GM19372 (cell line): ENCODE measurements around the gene NTSR1.

ENCODE experiments used
- ATAC-seq: cut with Tn5 transposase; IDR thresholded peaks from one replicate; pipeline ENCODE4 v1.9.1; 2021; ENCODE audit warnings: mild to moderate bottlenecking, low read depth, moderate library complexity; ENCODE audit not compliant: unreplicated experiment

NTSR1 gene

GRCh38 chr20:62752671-62753501, 44.2 kb downstream of the NTSR1 start:
- no peak for ATAC-seq

DNA sequence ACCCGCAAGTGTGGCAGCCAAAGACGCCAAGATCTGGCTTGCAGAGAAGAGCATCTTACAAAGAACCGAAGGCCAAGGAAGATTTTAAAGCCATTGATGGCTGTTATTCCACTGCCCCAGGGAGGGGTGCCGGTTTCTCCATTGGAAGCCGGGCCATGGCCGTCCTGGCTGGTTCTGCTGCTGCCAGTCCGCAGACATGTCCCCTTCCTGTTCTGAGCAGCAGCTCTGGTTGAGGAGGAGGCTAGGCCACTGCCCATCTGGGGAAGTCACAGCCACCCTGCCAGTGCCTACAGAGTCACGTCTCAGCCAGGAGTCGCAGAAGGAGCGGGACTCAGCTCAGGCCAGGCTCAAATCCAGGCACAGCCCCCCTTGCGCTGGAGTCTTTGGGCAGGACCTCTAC, 45.0 kb downstream of the NTSR1 start:
- ATAC-seq = no peak

DNA sequence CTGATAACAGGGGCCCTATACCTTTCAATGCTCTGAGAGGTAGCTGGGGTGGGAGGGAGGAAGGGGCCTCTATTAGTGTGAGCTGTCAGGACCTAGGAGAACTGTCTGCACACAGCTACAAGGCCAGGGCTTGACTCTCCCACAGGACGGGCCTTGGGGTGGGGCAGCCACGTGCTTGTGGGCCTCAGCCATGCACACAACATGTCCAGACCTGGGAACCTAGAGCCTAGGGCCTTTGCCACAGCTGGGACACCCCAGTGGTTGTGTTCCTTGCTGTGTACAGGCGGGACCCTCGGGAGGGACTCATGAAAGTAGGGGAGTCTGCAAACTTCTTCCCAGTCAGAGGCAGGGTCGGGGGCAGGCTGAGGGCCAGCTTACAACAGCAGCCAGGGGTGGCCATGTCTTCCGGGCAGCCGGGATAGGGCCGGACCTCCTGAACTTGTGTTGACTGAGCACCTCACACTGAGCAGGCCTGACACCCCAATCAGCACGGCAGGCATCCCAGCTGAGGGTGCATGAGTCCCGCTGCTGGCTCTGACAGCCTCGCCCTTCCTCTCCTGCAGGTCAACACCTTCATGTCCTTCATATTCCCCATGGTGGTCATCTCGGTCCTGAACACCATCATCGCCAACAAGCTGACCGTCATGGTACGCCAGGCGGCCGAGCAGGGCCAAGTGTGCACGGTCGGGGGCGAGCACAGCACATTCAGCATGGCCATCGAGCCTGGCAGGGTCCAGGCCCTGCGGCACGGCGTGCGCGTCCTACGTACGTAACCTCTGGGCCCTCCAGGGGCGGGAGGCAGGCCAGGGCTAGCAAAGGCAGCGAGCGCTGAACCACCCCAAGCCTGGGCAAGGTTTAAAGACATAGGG, 45.7 kb downstream of the NTSR1 start:
- no peak for ATAC-seq

DNA sequence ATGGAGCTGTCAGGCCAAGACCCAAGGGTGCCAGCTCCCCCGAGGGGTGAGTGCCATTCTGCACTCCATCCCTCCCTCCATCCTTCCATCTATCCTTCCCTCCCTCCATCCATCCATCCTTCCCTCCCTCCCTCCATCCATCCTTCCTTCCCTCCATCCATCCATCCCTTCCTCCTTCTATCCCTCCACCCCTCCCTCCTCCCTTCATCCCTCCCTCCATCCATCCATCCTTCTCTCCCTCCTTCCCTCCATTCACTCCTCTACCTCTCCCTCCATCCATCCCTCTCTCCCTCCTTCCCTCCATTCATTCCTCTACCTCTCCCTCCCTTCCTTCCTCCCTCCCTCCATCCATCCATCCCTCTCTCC, 46.3 kb downstream of the NTSR1 start:
- ATAC-seq = no peak

DNA sequence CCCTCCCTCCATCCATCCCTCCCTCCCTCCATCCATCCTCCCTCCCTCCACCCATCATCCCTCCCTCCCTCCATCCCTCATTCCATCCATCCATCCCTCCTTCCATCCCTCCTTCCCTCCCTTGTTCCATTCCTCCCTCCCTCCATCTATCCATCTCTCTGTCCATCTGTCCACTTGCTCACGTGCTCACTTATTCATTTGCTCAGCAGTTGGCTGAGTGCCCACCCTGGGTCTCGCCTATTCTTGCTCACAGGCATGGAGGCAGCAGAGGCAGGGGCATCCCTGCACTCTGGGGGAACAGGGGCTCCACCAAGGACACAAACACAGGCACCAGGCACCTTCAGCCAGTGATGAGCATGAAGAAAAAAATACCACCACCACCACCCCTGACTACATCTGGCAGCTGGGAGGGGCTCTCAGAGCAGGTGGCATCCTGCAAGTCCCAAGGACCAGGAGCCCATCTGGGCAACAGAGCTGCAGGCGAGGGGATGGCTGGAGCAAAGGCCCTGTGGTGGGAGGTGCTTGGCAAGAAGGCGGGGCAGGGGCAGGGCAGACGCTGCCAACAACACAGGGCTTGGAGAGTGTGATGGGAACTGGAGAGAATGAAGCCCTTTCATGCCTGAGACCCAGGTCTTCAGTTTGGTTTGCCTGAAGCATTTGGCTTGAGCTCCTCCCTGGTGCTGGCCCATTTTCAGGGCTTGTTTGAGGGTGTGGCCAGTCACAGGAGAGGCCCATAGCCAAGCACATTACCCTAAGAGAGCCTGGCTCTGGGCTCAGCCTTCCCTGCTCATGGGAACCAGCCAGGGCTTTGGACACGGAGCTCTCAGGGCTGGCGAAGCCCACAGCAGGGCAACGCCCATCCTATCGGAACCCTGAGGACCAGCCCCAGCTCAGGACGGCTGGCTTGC, 47.4 kb downstream of the NTSR1 start:
- ATAC-seq = no peak

DNA sequence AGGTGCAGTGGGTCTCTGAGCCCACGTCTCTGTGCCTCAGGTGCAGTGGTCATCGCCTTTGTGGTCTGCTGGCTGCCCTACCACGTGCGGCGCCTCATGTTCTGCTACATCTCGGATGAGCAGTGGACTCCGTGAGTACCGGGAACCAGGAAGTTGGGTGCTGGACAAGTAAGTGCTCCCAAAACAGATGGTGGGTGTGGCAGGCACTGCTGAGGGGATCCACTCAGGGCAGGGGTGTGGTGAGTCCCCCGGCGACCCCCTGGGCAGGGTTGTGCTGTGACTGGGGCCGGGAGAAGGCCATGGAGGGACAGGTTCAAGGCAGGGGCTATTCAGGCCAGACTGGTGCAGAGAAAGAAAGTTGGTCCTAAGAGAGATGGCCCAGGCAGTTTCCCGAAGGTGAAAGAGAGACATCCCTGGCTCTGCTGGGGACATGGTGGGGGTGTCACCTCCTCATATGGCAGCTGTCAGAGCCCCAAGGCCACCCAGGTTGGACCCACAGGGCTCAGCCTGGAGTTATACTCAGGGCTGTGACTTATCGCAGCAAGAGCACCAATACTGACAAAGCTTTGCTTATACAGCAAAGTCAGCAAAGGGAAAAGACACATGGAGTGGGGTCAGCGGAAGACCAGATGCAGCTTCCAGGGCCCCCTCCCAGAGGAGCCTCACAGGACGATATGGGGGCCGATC, 49.7 kb downstream of the NTSR1 start:
- ATAC-seq = no peak

- ATAC-seq = no peak
These were observed 51.4 kb downstream of the NTSR1 start for GRCh38 chr20:62759981-62760431.

- no peak for ATAC-seq
These were observed 51.8 kb downstream of the NTSR1 start for GRCh38 chr20:62760471-62760855.

DNA sequence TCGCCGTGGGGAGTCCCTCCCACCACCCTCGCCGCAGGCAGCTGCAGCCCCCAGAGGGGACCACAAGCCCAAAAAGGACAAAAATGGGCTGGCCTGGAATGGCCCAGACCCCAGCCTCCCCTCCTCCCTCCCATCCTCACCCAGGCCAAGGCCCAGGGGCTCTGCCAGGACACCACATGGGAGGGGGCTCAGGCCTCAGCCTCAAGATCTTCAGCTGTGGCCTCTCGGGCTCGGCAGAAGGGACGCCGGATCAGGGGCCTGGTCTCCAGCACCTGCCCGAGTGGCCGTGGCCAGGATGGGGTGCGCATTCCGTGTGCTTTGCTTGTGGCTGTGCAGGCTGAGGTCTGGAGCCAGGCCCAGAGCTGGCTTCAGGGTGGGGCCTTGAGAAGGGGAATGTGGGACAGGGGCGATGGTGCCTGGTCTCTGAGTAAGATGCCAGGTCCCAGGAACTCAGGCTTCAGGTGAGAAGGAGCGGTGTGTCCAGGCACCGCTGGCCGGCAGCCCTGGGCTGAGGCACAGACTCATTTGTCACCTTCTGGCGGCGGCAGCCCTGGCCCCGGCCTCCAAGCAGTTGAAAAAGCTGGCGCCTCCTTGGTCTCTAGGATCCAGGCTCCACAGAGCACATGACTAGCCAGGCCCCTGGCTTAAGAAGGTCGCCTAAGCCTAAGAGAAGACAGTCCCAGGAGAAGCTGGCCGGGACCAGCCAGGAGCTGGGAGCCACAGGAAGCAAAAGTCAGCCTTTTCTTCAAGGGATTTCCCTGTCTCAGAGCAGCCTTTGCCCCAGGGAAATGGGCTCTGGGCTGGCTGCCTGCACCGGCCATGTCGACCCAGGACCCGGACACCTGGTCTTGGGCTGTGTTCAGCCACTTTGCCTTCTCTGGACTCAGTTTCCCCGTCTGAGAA, 52.5 kb downstream of the NTSR1 start:
- no peak for ATAC-seq

GRCh38 chr20:62761759-62762131, 53.1 kb downstream of the NTSR1 start:
- ATAC-seq = no peak

GRCh38 chr20:62762376-62762775, 53.7 kb downstream of the NTSR1 start:
- ATAC-seq = no peak

GRCh38 chr20:62762801-62763368, 54.2 kb downstream of the NTSR1 start:
- ATAC-seq = no peak

DNA sequence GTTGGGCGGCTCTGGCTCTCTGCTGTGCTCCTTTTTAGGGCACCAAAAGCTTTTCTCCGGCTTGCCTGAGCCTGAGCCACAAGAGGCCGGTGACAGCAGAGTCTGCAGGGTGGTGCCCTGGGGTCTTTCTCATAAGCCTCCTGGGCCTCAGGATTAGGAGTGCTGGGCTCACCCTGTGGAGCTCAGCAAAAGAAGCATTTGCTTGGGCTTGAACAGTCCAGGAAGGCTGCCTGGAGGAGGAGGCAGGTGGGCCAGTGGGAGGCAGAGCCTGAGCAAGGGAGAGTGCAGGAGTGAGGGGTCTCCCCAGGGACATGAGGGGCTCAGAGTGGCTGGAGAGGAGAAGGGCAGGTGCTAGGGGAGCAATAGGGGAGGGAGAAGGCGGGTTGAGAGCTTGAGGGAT, 54.8 kb downstream of the NTSR1 start:
- ATAC-seq = no peak

GRCh38 chr20:62764156-62764935, 55.7 kb downstream of the NTSR1 start:
- ATAC-seq = no peak

DNA sequence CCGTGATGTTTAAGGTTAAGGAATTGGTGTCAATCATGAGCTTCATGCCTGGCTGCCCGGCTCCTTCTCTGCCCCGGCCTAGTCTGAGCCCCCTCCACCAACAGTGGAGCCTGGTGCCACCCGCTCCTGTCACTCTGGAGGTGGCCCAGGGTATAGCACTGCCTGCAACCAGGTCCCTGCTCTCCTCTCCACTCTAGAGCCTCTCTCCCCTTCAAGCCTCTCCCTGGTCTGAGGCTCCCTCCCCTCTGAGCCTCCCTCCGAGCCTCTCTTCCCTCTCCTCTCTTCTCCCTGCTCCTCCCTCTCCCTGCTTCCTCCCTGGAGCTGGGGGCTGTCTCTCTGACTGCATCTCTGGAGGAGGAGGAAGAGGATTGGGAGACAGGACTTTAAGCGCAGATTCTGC, 56.4 kb downstream of the NTSR1 start:
- ATAC-seq = no peak

DNA sequence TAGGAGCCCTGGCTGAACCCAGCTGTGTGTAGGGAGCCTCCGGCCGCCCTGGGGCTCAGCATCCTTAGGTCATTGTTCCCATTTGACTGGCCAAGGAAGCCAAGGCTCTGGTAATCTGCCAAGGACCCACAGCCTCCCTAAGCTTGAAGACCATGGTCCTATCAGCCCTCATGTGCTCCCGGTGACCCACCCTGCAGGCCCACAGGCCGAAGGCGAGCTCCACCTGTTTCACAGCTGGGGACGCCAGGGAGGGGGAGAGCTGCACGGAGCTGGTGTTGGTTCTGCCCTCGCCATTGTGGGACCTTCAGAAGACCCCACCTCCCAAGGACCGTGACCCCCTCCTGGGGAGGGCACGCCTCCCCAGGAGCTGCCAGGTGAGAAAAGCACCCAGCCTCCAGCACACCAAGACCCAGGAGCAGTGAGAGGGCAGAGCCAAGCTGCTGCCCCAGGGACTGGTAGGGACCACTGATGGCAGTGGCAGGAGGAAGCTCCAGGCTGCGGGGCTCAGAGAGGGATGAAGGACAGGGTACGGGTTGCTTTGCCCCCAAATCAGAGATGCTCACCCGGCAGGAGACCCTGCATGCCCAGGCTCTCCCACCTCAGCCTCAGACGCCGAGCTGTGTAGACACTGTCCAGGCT, 56.9 kb downstream of the NTSR1 start:
- ATAC-seq = no peak

- no peak for ATAC-seq
These were observed 57.4 kb downstream of the NTSR1 start for GRCh38 chr20:62766071-62766450.

DNA sequence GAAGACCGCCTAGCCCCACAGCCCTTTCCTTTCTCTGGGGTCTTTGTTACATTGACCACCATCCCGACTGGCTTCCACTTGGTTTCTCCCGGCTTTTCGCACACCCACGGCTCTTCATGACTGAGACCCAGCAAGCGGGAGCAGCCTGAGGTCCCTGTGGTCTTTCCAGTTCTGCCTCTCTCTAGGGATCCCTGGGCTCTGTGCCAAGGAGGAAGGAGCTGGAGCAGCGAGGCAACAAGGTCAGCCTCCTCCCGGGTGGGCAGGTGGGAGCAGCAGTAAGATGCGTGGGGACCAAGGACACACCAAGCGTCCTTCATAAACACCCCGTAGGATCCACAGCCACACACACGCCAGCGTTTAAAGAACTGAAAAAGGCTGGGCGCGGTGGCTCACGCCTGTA, 58.1 kb downstream of the NTSR1 start:
- no peak for ATAC-seq
